ENCODE results near the gene CPEB4.

CPEB4 gene

DNA sequence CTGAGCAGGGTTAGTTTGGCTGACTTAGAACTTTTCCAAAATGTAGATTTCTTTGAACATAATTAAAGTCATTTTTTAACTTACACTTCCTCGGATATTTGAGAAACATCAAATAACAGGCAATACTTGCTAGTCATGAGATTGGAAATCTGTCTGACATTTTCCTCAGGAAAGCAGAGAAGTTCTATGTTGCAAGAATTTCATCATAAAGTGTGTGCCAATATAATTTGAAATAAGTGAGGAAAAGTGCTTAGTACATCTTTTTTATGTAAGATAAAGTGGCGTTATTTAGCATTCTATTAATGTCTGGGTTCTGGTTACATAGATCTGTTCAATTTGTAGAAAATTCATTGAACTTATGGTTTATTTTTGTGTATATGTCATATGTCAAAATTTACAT lies 52.1 kb downstream of the CPEB4 start:
- no peak for ATAC-seq

GRCh38 chr5:173941102-173941501 lies 53.0 kb downstream of the CPEB4 start:
- no peak for ATAC-seq

More for the DNA sequence above, 52.1 kb downstream of the CPEB4 start:
- TF ChIP-seq TOX (CRISPR knock-in tag; IDR thresholded peaks at IDR 0.05; ENCODE audit: borderline replicate concordance): no peak
- no peak for TF ChIP-seq ZNF70 (CRISPR knock-in tag; IDR thresholded peaks at IDR 0.05)
- no peak for TF ChIP-seq ISL1 (CRISPR knock-in tag; IDR thresholded peaks at IDR 0.05)
- TF ChIP-seq TCF4 (CRISPR knock-in tag; IDR thresholded peaks at IDR 0.05; ENCODE audit: borderline replicate concordance): no peak
- no peak for TF ChIP-seq ZNF8 (CRISPR knock-in tag; IDR thresholded peaks at IDR 0.05)
- TF ChIP-seq CSDC2 (CRISPR knock-in tag; IDR thresholded peaks at IDR 0.05): no peak
- no peak for TF ChIP-seq RARB (CRISPR knock-in tag; IDR thresholded peaks at IDR 0.05)
- TF ChIP-seq GLIS3 (CRISPR knock-in tag; IDR thresholded peaks at IDR 0.05): no peak
- TF ChIP-seq TSHZ2 (CRISPR knock-in tag; IDR thresholded peaks at IDR 0.05): no peak

More at GRCh38 chr5:173941102-173941501, 53.0 kb downstream of the CPEB4 start:
- no peak for TF ChIP-seq ZNF8 (CRISPR knock-in tag; IDR thresholded peaks at IDR 0.05)
- no peak for TF ChIP-seq OSR1 (CRISPR knock-in tag; IDR thresholded peaks at IDR 0.05)
- no peak for TF ChIP-seq CSDC2 (CRISPR knock-in tag; IDR thresholded peaks at IDR 0.05)
- no peak for TF ChIP-seq TCF4 (CRISPR knock-in tag; IDR thresholded peaks at IDR 0.05; ENCODE audit: borderline replicate concordance)
- no peak for TF ChIP-seq ARNTL (CRISPR knock-in tag; IDR thresholded peaks at IDR 0.05; ENCODE audit: borderline replicate concordance, low read depth)
- no peak for TF ChIP-seq ZFP30 (CRISPR knock-in tag; IDR thresholded peaks at IDR 0.05)
- TF ChIP-seq ZNF70 (CRISPR knock-in tag; IDR thresholded peaks at IDR 0.05): no peak
- no peak for TF ChIP-seq PATZ1 (CRISPR knock-in tag; IDR thresholded peaks at IDR 0.05; ENCODE audit: borderline replicate concordance)
- no peak for TF ChIP-seq CSRNP3 (CRISPR knock-in tag; IDR thresholded peaks at IDR 0.05)
- TF ChIP-seq, protein P1, sequence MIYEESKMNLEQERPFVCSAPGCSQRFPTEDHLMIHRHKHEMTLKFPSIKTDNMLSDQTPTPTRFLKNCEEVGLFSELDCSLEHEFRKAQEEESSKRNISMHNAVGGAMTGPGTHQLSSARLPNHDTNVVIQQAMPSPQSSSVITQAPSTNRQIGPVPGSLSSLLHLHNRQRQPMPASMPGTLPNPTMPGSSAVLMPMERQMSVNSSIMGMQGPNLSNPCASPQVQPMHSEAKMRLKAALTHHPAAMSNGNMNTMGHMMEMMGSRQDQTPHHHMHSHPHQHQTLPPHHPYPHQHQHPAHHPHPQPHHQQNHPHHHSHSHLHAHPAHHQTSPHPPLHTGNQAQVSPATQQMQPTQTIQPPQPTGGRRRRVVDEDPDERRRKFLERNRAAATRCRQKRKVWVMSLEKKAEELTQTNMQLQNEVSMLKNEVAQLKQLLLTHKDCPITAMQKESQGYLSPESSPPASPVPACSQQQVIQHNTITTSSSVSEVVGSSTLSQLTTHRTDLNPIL (CRISPR knock-in tag; IDR thresholded peaks at IDR 0.05; ENCODE audit: low read depth): no peak
- TF ChIP-seq GLIS3 (CRISPR knock-in tag; IDR thresholded peaks at IDR 0.05): no peak
- TF ChIP-seq ESRRG (CRISPR knock-in tag; IDR thresholded peaks at IDR 0.05): no peak
- no peak for TF ChIP-seq ISL1 (CRISPR knock-in tag; IDR thresholded peaks at IDR 0.05)
- TF ChIP-seq TSHZ2 (CRISPR knock-in tag; IDR thresholded peaks at IDR 0.05): no peak
- no peak for TF ChIP-seq ZNF565 (CRISPR knock-in tag; conservative IDR thresholded peaks at IDR 0.05; ENCODE audit: low read depth)
- TF ChIP-seq ZC3H10 (CRISPR knock-in tag; IDR thresholded peaks at IDR 0.05): no peak
- no peak for TF ChIP-seq RARB (CRISPR knock-in tag; IDR thresholded peaks at IDR 0.05)

Data from SK-N-SH treated with all-trans-retinoic acid at 6 μM for 48 hours (cell line).